GM19099 (cell line): Measurements from ENCODE around the gene DIP2B.

Source experiments
- POLR2A ChIP-seq: IDR thresholded peaks from 3 replicates; pipeline ENCODE4 v1.6.1; 2011; ENCODE audit warnings: low read depth; ENCODE audit not compliant: insufficient read length; ENCODE audit errors: extremely low read depth

DIP2B gene

GRCh38 chr12:50563434-50563787 lies 58.6 kb downstream of the DIP2B start:
- TF ChIP-seq POLR2A, result no peak

- TF ChIP-seq POLR2A, result no peak
Observed at GRCh38 chr12:50564237-50564947, 59.6 kb downstream of the DIP2B start.

DNA sequence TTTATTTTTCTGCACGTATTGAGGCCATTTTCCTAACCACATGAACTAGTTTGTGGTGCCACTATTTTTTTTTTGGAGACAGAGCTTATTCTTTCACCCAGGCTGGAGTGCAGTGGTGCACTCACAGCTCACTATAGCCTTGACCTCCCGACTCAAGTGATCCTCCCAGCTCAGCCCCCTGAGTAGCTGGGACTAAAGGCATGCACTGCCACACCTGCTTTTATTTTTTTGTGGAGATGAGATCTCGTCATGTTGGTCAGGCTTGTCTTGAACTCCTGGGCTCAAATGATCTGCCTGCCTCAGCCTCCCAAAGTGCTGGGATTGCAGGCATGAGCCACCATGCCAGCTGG lies 60.1 kb downstream of the DIP2B start:
- no peak for TF ChIP-seq POLR2A

- no peak for TF ChIP-seq POLR2A
Observed at GRCh38 chr12:50566066-50566465, 61.3 kb downstream of the DIP2B start.

DNA sequence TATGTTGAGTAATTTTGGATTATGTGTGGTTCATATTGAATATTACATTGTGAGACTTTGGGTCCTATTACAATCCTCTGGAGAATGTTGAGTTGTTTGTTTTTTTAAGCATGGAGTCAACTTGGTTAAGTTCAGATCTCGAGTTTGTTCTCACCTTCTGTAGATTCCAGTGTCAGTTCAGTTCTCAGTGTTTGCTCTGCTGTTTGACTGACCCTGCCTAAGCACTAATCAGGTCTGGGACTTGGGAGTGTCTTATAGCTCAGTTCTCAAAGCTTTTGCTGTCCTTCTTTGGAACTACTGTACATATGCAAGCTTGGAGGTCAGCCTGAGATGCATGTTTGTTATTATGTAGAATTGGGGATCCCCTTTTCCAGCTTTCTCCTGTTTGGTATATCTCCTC lies 63.1 kb downstream of the DIP2B start:
- no peak for TF ChIP-seq POLR2A

- TF ChIP-seq POLR2A, result no peak
Observed at GRCh38 chr12:50568338-50569091, 63.7 kb downstream of the DIP2B start.

DNA sequence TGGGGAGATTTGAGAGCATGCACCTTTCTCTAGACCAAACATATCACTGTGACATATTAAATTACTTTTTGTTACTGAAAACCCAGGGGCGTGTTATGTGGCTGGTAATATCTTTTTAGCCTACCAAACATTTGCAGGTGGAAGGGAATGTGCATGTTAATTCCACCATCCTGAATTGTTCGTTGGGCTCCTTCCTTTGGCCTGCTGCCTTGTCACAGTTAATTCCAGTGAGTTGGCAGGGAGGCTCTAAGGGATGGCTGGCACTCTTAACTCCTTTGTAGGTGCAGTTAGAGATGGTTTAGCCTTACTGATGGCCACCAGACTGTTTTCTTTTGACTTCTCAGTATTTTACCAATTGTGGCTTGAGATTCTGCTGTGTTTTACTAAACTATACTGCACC lies 64.5 kb downstream of the DIP2B start:
- no peak for TF ChIP-seq POLR2A

DNA sequence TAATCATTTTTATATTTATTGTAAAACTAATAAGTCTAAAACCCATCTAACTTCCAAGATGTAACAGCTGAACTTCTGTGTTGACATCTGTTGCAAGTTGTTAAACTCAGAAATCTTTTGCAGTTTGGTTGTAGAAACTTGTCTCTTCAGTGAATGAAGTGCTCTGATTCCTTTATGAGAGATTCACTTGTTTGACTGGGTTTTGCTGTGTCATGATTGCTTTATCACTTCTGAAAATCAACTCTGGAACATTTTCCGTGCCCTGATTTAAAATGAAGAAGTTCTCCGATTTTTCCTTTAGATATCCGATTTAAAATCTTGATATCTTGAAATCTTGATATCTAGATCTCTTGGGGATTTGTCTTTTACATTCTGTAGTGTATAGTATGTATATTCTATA lies 65.1 kb downstream of the DIP2B start:
- TF ChIP-seq POLR2A, result no peak

DNA sequence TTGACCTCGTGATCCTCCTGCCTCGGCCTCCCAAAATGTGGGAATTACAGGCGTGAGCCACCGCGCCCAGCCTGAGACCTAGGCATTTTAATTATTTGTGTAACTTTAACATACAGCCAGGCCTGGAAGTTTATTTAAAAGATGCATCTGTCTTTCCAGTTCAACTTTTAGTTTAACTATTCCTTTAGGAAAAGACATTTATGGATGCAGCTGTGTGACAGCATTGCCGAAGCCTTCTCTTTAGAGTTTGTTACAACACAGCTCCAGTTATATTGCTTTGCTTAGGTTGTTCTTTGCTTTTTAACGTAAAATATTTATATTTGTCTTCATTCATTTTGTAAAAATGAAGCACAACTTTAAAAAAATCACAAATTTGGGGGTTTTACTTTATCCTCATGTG lies 67.0 kb downstream of the DIP2B start:
- TF ChIP-seq POLR2A, result no peak

GRCh38 chr12:50572287-50572686 lies 67.5 kb downstream of the DIP2B start:
- TF ChIP-seq POLR2A, result no peak

DNA sequence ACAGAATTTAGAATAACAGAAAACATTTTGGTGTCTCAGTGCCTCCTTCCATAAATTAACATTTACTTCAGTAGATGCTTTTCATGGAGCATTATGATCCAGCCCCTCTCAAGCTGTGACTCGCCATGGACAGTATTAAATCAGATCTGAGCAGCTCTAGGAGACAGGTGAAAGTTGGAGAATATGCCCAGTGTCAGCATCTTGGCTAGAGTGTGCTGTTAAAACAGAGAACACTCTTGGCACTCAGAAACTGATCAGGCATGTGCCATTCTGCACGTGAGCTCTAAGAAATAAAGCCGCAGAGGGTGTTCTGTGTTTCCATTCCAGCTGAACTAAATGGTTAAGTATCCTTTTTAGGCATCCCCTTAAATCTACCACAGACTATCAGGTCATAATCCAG lies 68.0 kb downstream of the DIP2B start:
- TF ChIP-seq POLR2A, result no peak

- TF ChIP-seq POLR2A, result no peak
Observed at GRCh38 chr12:50573271-50573670, 68.5 kb downstream of the DIP2B start.

DNA sequence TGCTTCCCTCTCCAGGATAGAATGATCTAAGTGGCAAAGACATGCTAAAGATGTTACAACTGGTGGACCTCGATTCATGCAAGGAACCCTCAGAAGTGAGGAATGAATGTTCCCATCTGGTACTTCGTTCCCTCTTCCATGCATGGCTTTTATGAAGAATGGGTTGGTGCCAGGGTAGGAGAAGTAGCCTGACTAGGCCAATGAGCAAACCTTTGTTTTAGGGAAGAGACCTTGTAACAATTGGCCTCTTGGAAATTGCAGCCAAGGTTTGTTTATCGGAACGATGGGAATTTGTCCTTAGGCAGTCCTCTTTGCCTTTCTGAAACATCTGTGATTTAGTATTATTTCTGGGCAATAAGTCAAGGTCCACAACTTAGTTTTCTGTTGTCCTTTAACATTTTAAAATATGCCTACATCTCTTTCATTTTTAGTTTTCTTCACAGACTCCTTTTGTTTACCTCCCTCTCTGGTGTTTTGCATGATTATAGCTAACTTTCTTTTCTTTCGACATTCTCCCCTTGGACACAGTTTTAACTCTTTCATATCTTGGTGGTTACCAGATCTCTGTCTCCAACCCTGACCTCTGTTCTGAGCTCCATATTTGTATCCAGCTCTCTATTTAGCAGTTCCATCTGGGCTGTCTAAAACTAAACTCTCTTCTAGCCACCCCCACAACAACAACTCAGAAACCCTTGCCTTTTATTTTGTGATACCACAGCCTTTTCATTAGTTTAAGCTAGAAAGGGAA lies 70.0 kb downstream of the DIP2B start:
- no peak for TF ChIP-seq POLR2A

GRCh38 chr12:50579757-50580267 lies 75.0 kb downstream of the DIP2B start:
- TF ChIP-seq POLR2A, result no peak

- no peak for TF ChIP-seq POLR2A
Observed at GRCh38 chr12:50580436-50580835, 75.7 kb downstream of the DIP2B start.
